Measurements from ENCODE around the gene ATP7B.

- TF ChIP-seq POLR2AphosphoS5 (IDR thresholded peaks at IDR 0.05) (no peak), CTCF (IDR thresholded peaks at IDR 0.05) (no peak)
Observed at GRCh38 chr13:52053460-52053859, 42.2 kb upstream of the ATP7B start.
